Kasumi-1 (cell line): ENCODE measurements around the gene TP53RK.

Experiments
- DNase-seq, 2 experiments: peaks; one replicate each; lab custom pipeline; 2025; lab: John Stamatoyannopoulos, UW

Gene TP53RK

GRCh38 chr20:46638134-46638897 is 50.9 kb downstream of the TP53RK start:
- no peak for DNase-seq

- DNase-seq = no peak
Measured at GRCh38 chr20:46637427-46638133, 51.7 kb downstream of the TP53RK start.

- DNase-seq = no peak
Measured at GRCh38 chr20:46637020-46637419, 52.2 kb downstream of the TP53RK start.

GRCh38 chr20:46636514-46636913 is 52.7 kb downstream of the TP53RK start:
- DNase-seq = no peak

GRCh38 chr20:46635514-46636136 is 53.6 kb downstream of the TP53RK start:
- DNase-seq = no peak

- DNase-seq = no peak
Measured at GRCh38 chr20:46634528-46634927, 54.7 kb downstream of the TP53RK start.
